SK-N-SH treated with all-trans-retinoic acid at 6 μM for 48 hours (cell line): ENCODE measurements around the gene SMCR8.

ENCODE experiments used
- ARNTL ChIP-seq: fragments of 450-650 bp; formaldehyde crosslinking; IDR thresholded peaks from 2 replicates; pipeline ENCODE4 v1.5.0; 2020; ENCODE audit warnings: low read depth, mild to moderate bottlenecking, moderate library complexity, borderline replicate concordance
- BACH2 ChIP-seq: fragments of 250-450 bp; sonication (Bioruptor Pico); IDR thresholded peaks from 2 replicates; pipeline ENCODE4 v1.9.0; 2021; ENCODE audit warnings: mild to moderate bottlenecking, borderline replicate concordance
- CSDC2 ChIP-seq: fragments of 250-450 bp; sonication (Bioruptor Pico); IDR thresholded peaks from 2 replicates; pipeline ENCODE4 v1.5.0; 2020; ENCODE audit warnings: mild to moderate bottlenecking, moderate library complexity
- ISL1 ChIP-seq: fragments of 250-450 bp; sonication (Bioruptor Pico); IDR thresholded peaks from 2 replicates; pipeline ENCODE4 v2.1.2; 2022; ENCODE audit warnings: mild to moderate bottlenecking, moderate library complexity
- OSR1 ChIP-seq: fragments of 250-450 bp; sonication (Bioruptor Pico); IDR thresholded peaks from 2 replicates; pipeline ENCODE4 v1.8.0; 2022; ENCODE audit warnings: moderate library complexity, mild to moderate bottlenecking, inconsistent platforms
- PPARA ChIP-seq: fragments of 250-450 bp; sonication (Bioruptor Pico); IDR thresholded peaks from 2 replicates; pipeline ENCODE4 v1.5.0; 2020; ENCODE audit warnings: mild to moderate bottlenecking, borderline replicate concordance
- TOX ChIP-seq: fragments of 250-450 bp; sonication (Bioruptor Pico); IDR thresholded peaks from 2 replicates; pipeline ENCODE4 v1.8.0; 2021; ENCODE audit warnings: mild to moderate bottlenecking, moderate library complexity, borderline replicate concordance
- TF ChIP-seq, protein P1 (sequence below): fragments of 250-450 bp; sonication (Bioruptor Pico); IDR thresholded peaks from 2 replicates; pipeline ENCODE4 v1.8.0; 2020; ENCODE audit warnings: mild to moderate bottlenecking, moderate library complexity, borderline replicate concordance

DNA sequence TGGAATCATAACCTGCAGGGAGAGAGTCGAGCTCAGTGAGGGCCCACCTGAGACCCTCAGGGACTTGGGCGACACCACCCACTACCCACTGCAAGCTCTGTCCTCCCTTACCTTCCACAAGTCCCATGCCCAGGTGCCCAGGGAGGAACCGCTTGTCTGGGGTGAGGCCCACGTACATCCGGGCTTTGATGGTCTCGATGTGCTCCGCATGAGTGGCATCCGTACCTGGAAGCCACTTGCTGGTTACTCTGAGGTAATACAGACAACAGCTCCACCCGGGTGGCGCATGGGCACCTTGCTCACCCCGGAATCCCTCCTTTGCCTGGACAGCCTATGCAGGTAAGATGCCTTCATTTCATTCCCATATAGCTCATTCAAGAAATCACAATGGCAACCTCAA is 29.8 kb upstream of the SMCR8 start:
- no peak for TF ChIP-seq OSR1 (CRISPR knock-in tag)
- TF ChIP-seq, protein P1, sequence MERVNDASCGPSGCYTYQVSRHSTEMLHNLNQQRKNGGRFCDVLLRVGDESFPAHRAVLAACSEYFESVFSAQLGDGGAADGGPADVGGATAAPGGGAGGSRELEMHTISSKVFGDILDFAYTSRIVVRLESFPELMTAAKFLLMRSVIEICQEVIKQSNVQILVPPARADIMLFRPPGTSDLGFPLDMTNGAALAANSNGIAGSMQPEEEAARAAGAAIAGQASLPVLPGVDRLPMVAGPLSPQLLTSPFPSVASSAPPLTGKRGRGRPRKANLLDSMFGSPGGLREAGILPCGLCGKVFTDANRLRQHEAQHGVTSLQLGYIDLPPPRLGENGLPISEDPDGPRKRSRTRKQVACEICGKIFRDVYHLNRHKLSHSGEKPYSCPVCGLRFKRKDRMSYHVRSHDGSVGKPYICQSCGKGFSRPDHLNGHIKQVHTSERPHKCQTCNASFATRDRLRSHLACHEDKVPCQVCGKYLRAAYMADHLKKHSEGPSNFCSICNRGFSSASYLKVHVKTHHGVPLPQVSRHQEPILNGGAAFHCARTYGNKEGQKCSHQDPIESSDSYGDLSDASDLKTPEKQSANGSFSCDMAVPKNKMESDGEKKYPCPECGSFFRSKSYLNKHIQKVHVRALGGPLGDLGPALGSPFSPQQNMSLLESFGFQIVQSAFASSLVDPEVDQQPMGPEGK (CRISPR knock-in tag) = no peak
- no peak for TF ChIP-seq ARNTL (CRISPR knock-in tag)
- no peak for TF ChIP-seq CSDC2 (CRISPR knock-in tag)
- TF ChIP-seq BACH2 (CRISPR knock-in tag) = no peak
- TF ChIP-seq ISL1 (CRISPR knock-in tag) = no peak
- TF ChIP-seq TOX (CRISPR knock-in tag) = no peak
- TF ChIP-seq PPARA (CRISPR knock-in tag) = no peak
